Keratinocyte (primary cell): ENCODE data around the gene BCL6B.

Experiments used
- EZH2 ChIP-seq: IDR thresholded peaks from one replicate; pipeline ENCODE4 v1.6.1; 2012; ENCODE audit warnings: inconsistent platforms, mild to moderate bottlenecking, low read length, moderate library complexity
- TF ChIP-seq, protein P1 (sequence below), 3 experiments: IDR thresholded peaks in 1 of 3; conservative IDR thresholded peaks in 1 of 3; optimal IDR thresholded peaks in 1 of 3; 2 replicates in 2 of 3; 3 replicates in 1 of 3; pipeline versions ENCODE3 to v1.5.1; 2011; ENCODE audit warnings: low read length in 3 of 3, mild to moderate bottlenecking in 3 of 3, moderate library complexity in 2 of 3, control low read depth in 1 of 3, inconsistent platforms in 1 of 3; ENCODE audit not compliant: insufficient read depth in 2 of 3; ENCODE audit errors: extremely low read depth in 1 of 3

DNA sequence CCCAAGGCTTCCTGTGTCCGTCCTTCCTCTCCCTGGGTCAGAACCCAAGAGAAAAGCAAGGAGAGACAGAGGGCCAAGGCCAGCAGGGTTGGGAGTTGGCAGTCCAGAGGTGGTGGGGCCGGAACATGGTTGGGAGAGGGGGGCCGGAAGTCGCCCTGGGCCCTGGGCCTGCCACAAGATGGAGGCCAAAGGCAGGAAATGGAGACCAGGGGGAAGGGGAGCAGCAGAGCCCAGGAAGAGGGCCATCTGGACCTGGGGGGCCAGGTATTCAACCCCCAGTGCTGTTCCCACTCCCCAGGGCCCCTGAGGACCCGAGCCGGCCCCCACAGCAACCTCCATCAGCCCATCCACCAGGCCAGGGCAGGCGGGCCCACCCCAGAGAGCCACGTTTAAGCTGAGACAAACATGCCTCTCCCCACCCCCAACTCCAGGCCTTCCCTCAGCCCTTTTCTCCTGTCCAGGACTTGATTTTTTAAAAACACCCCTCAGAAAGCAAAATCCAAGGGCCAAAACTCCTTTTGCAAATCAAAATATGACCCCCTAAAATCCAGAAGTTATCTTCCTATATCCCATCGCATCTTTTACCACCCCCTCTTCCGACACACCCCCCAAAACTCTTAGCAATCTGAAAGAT is 4.4 kb upstream of the BCL6B start:
- no peak for TF ChIP-seq EZH2
- TF ChIP-seq, protein P1, sequence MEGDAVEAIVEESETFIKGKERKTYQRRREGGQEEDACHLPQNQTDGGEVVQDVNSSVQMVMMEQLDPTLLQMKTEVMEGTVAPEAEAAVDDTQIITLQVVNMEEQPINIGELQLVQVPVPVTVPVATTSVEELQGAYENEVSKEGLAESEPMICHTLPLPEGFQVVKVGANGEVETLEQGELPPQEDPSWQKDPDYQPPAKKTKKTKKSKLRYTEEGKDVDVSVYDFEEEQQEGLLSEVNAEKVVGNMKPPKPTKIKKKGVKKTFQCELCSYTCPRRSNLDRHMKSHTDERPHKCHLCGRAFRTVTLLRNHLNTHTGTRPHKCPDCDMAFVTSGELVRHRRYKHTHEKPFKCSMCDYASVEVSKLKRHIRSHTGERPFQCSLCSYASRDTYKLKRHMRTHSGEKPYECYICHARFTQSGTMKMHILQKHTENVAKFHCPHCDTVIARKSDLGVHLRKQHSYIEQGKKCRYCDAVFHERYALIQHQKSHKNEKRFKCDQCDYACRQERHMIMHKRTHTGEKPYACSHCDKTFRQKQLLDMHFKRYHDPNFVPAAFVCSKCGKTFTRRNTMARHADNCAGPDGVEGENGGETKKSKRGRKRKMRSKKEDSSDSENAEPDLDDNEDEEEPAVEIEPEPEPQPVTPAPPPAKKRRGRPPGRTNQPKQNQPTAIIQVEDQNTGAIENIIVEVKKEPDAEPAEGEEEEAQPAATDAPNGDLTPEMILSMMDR (optimal IDR thresholded peaks at IDR 0.05 in 1 of 3, IDR thresholded peaks at IDR 0.05 in 1 of 3, conservative IDR thresholded peaks at IDR 0.05 in 1 of 3; ENCODE audit: extremely low read depth in 1 of 3, insufficient read depth in 2 of 3, low read length in 3 of 3), result no peak
